Measurements from ENCODE around the gene GRK5. TPM values are rescaled to one million over a fixed set of nuclear protein-coding genes. Genes with fewer than 3 reads are reported as not detected.
A peak's percentile ranks its signal among the peaks of the same experiment; 100 is the strongest.

GRK5 gene
- total RNA-seq, 6 experiments from 2014 or later: 5.9 to 11.5 (median 7.9) TPM

- intact Hi-C loops (cut with DNase I): no loop called here
- WGBS (ENCODE audit: insufficient coverage, low coverage, low lambda C conversion rate, missing lambda C conversion rate): 68% methylated on average over 8 of the region's 17 CpGs
- no peak overlapping the region for H3K4me3 ChIP-seq
- H3K27ac ChIP-seq: peak overlapping the region in 1 of 3 donors; percentile 29
- DNase-seq (no peak), ATAC-seq (peak in 1 of 4 donors; percentile 9)
- peaks cover 0 to 13% (median 6%) of the 10 kb centered on the region in 4 donors for H3K4me1 ChIP-seq
- no peak for TF ChIP-seq POLR2A (IDR thresholded peaks at IDR 0.05)
- no peak for TF ChIP-seq CTCF (IDR thresholded peaks at IDR 0.05)
- H3K9me3 ChIP-seq: no peaks in the 10 kb centered on the region
- H3K36me3 ChIP-seq: no peaks in the 10 kb centered on the region
- H3K27me3 ChIP-seq: no peaks in the 10 kb centered on the region
Observed at GRCh38 chr10:119336599-119336998, 129.2 kb downstream of the GRK5 start.

GRCh38 chr10:119337223-119337622 lies 129.9 kb downstream of the GRK5 start:
- no peaks in the 10 kb centered on the region for H3K9me3 ChIP-seq
- H3K27ac ChIP-seq: no peak overlapping the region
- no peaks in the 10 kb centered on the region for H3K36me3 ChIP-seq
- TF ChIP-seq CTCF (IDR thresholded peaks at IDR 0.05) (no peak), POLR2A (IDR thresholded peaks at IDR 0.05) (no peak)
- no peaks in the 10 kb centered on the region for H3K27me3 ChIP-seq
- 56% methylated on average over 4 of the region's 4 CpGs for WGBS (ENCODE audit: insufficient coverage, low coverage, low lambda C conversion rate, missing lambda C conversion rate)
- ATAC-seq (no peak), DNase-seq (no peak)
- H3K4me1 ChIP-seq: peaks cover 0 to 14% (median 6%) of the 10 kb centered on the region in 4 donors
- intact Hi-C loops (cut with DNase I): no loop called here
- no peak overlapping the region for H3K4me3 ChIP-seq

- Histone ChIP-seq H3K4me1 (peaks cover 0 to 14% (median 6%) of the 10 kb centered on the region in 4 donors), H3K27ac (no peak overlapping the region), H3K4me3 (no peak overlapping the region), H3K9me3 (no peaks in the 10 kb centered on the region), H3K27me3 (no peaks in the 10 kb centered on the region), H3K36me3 (no peaks in the 10 kb centered on the region)
- intact Hi-C loops (cut with DNase I): no loop called here
- ATAC-seq (no peak), DNase-seq (peak in 1 of 3 donors; percentile 10)
- WGBS (ENCODE audit: insufficient coverage, low coverage, low lambda C conversion rate, missing lambda C conversion rate): 83% methylated on average over 7 of the region's 8 CpGs
- TF ChIP-seq POLR2A (IDR thresholded peaks at IDR 0.05): no peak
- no peak for TF ChIP-seq CTCF (IDR thresholded peaks at IDR 0.05)
Observed at GRCh38 chr10:119337796-119338432, 130.5 kb downstream of the GRK5 start.

- intact Hi-C loops (cut with DNase I): no loop called here
- no peak for TF ChIP-seq CTCF (IDR thresholded peaks at IDR 0.05)
- TF ChIP-seq POLR2A (IDR thresholded peaks at IDR 0.05): no peak
- ATAC-seq: no peak
- Histone ChIP-seq H3K27me3 (no peaks in the 10 kb centered on the region), H3K4me1 (peaks cover 0 to 14% (median 6%) of the 10 kb centered on the region in 4 donors), H3K36me3 (no peaks in the 10 kb centered on the region), H3K4me3 (no peak overlapping the region), H3K9me3 (no peaks in the 10 kb centered on the region), H3K27ac (no peak overlapping the region)
- DNase-seq: no peak
- 89% methylated on average over 5 of the region's 9 CpGs for WGBS (ENCODE audit: insufficient coverage, low coverage, low lambda C conversion rate, missing lambda C conversion rate)
Observed at GRCh38 chr10:119339109-119339508, 131.7 kb downstream of the GRK5 start.

Measured in right lobe of liver (tissue), 6 donors.